HG03469 (cell line): ENCODE measurements around the gene PDE5A.
"Not testable (repeated sequence)": the region's sequence is repeated elsewhere in the genome, so short reads cannot be mapped to it uniquely, and the experiment has no call there.

Source experiments
- ATAC-seq: cut with Tn5 transposase; IDR thresholded peaks from one replicate; pipeline ENCODE4 v1.9.1; 2021; ENCODE audit warnings: mild to moderate bottlenecking, moderate library complexity, moderate number of reproducible peaks; ENCODE audit not compliant: unreplicated experiment

Gene PDE5A

GRCh38 chr4:119646347-119647071 lies 17.9 kb upstream of the PDE5A start:
- ATAC-seq = no peak

- no peak for ATAC-seq
Measured at GRCh38 chr4:119643306-119644042, 14.9 kb upstream of the PDE5A start.

DNA sequence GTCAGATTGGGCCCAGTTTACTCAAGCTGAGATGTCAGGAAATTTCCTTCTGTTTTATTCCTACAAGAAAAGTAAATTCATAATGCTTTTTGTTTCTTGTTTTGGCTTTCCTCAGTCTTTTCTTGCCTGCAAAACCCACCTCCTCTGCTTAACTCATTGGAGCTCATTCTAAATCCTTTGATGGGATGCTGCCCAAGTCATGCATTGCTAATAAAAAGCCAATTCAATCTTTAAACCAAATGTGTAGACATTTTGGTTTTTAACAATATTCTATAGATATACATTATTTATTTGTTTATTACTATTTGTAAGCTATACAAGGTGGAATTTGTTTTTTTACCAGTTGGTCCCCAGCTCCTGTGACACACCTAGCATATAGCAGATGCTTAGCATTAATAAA lies 13.2 kb upstream of the PDE5A start:
- ATAC-seq = no peak

- no peak for ATAC-seq
Measured at GRCh38 chr4:119638359-119638758, 9.8 kb upstream of the PDE5A start.

GRCh38 chr4:119636851-119637250 lies 8.2 kb upstream of the PDE5A start:
- ATAC-seq = not testable (repeated sequence)

DNA sequence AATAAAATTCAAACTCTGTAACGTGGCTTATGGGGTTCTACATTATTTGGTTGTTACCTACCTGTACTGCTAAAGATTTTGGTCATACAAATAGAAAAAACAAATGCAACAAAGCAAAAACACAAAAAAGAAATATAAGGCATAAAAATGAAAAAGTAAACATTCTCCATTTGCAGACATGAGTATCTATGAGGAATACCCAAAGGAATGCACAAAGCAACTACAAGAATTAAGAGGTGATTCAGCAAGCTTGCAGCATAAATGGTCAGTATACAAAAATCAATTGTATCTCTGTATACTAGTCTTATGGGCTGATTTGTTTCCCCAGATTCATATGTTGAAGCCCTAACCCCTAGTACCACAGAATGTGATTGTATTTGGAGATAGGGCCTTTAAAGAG lies 3.6 kb upstream of the PDE5A start:
- ATAC-seq = no peak

DNA sequence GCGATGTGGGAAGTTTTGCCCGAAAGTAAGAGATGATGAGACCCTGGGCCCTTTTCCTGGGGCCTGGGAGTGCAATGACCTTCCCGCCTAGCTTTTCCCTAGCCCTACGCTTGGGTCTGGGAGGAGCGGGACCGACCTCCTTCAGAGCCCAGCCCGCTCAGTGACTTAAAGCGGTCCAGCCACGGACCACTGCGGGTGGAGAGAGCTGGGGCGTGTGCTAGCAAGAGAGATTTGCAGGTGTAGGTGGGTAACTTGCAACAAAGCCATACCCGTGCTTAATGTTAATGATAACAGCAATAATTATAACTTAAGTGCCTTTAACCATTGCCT lies 503 bp upstream of the PDE5A start:
- peak; percentile 8 for ATAC-seq

DNA sequence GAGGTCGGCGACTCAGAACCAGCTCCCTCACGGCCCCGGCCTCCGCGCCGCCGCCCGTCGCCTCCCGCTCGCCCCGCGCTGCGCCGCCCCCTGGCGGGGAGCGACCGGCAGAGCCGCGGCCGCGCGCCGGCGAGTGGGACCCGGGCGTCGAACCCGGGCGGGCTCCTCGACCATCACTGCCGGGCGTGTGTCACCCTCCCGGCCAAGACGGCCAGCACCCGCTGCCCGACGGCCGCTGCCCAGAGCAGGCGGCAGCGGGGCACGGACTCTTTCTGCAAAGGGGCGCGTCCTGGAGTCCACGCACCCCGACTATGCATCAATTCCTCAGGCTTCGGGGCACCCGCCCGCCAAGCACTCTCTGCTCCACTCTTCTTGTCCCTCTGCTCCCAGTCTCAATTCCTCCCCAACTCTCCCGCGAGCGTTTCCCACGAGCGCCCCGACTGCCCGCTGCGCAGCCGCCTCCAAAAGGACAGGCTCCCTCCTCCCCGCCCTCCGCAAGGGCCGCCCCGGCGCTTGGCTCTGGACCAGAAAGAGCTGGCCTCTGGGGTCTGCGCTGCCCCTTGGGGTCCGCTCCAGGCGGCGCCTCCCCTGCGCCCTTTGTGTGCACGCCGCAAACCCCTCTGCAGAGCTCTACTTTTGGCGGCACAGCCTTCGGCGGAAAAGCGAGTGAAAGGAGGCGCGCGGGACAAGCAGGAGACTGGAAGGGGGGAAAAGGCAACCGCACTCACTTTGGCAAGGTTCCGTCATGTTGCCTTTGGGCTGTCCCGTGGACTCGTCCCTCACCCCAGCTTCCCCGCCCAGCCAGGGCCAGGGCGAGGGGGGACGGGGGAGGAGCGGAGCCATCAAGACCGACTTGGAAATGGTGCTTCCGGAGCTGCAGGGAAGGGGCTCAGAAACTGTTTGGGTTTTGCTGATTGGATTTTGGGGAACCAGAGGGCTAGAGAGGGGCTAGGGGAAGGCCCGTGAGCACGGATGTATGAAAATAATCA lies 1.0 kb downstream of the PDE5A start:
- peak; percentile 36 for ATAC-seq

- ATAC-seq = no peak
Measured at GRCh38 chr4:119626943-119627266, 1.7 kb downstream of the PDE5A start.

GRCh38 chr4:119626420-119626819 lies 2.2 kb downstream of the PDE5A start:
- no peak for ATAC-seq

DNA sequence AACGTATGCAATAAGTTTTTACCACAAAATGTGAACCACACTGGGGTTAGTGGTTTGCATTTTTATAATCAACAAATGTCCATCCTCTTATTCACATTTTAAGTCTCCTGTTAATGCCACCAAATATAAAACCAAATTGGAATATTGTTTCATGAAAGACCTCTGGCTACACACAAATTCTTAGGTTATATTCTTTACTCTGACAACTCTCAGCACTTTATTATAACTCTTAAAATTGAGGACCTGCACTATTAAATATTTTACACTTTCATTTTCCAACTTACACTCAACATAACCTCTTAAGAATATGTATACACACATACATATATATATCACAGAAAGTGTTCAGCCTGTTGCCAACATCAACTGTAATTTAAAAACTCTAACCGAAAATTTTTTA lies 2.8 kb downstream of the PDE5A start:
- no peak for ATAC-seq

DNA sequence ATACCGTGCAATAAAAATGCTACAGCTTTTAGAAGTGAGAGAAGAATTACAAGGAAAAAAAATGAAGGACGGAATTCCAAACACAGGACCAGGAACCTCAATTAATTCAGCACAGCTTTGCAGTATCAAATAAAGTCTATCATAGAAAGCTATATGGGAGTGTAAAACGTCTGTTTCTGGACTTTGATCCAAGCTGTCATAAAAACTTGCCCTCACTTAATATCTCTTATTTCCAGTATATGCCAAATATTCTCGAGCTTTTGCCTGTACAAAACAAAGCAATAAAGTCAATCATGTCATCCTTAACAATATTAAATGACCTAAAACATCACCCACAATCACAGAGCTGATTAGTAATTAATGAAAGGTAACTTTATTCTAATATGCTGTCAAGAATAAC lies 4.2 kb downstream of the PDE5A start:
- ATAC-seq = no peak

DNA sequence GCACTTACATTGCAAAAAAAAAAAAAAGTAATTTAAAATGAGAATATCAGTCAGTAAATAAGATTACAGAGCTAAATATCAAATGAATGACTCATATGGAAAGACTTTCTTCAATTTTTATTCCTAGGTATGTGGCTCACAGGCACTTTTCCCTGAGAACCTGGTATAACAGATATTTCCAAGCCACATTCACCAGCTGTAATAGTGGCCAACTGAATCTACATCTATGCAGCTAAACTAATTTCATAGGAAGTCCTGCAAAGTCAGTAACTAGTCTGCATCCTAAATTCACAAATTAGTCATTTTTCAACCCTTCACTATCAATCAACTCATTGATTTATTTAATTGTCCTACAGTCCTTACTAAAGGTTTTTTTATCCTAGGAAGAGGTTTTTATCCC lies 5.6 kb downstream of the PDE5A start:
- no peak for ATAC-seq

GRCh38 chr4:119615068-119615719 lies 13.4 kb downstream of the PDE5A start:
- ATAC-seq = no peak

- no peak for ATAC-seq
Measured at GRCh38 chr4:119604266-119604665, 24.3 kb downstream of the PDE5A start.

DNA sequence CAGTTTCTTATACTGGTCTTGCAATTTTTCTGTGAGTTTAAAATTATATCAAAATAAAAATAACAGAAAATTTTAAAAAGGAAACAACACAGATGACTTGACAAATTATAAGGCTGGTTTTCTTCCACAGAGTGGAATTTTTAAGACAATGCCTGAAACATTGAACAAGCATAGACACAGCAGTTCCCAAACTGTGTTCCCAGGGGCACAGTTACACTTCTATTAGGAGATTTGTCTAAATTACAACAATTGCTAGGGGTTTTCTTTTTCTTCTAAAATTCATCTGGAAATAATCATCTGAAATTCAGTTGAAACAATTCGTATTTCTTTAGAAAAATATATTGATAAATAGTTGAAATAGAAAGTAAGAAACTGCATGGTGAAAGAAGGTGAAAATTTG lies 26.2 kb downstream of the PDE5A start:
- no peak for ATAC-seq

- no peak for ATAC-seq
Measured at GRCh38 chr4:119598521-119598920, 30.1 kb downstream of the PDE5A start.

DNA sequence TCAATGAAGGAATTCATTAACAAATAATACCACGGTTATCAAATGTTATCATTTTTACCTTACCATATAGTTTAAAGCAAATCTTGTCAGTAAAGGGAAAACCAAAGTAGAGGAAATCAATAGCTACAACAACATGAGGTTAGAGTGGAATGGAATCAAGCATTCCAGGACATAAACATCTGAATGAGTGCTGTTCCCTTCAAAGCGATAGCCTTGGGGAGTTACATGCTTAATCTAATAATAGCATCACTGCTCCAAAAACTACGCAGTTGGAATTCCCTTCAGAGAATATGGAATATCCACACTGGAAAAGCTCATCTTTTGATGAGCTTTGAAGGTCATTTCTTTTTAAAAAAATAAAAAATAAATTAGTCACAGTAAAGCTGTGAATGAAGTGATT lies 31.2 kb downstream of the PDE5A start:
- no peak for ATAC-seq

- no peak for ATAC-seq
Measured at GRCh38 chr4:119593698-119594097, 34.9 kb downstream of the PDE5A start.

DNA sequence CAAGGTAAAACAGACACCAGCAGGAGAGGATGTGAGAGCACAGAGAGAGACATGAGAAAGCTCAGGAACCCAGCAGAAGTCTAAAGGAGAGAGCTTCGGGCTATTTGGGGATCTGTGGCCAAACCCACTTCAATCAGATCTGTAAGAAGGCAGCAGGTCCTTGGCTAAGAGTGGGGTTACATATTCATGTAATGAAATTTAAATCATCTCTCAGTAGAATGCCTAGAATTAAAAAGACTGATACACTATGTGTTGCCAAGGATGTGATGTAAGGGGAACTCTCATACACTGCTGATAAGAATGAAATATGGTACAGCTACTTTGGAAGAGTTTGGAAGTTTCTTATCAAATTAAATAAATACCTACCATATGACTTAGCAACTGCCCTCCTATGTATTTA lies 35.8 kb downstream of the PDE5A start:
- ATAC-seq = no peak

DNA sequence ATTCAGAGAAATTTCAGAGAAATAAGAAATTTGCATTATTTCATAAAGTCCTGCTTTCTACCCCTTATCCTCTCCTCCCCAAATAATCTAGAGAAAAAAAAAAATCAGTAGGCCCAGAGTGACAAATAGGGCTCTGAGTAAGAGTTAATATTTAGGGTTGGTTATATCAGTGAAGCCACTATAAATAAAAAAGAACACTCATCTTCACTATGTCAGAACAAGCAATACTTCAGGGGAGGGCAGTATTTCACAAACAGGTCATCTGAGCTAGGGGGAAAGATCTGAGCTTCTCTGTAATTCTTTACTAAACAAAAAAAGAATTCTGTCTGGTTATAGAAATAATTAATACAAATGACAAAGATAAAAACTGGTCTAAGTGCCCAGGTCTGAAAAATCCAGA lies 39.4 kb downstream of the PDE5A start:
- ATAC-seq = no peak
